Trophoblast cell (in vitro differentiated cells and primary cell): Measurements from ENCODE around the gene TLE4.

ENCODE experiments used
- DNase-seq, 2 donors: peaks; one replicate each; pipeline ENCODE4 v3.0.0-alpha.2; 2016
- H2AFZ ChIP-seq: 2 replicates; pipeline ENCODE4 v1.6.1; 2013; ENCODE audit warnings: low read length, moderate library complexity, mild to moderate bottlenecking; ENCODE audit not compliant: insufficient read depth, poor library complexity
- H2AK5ac ChIP-seq: 2 replicates; pipeline ENCODE4 v1.6.1; 2013; ENCODE audit warnings: mild to moderate bottlenecking, low read length
- H2BK120ac ChIP-seq: 2 replicates; pipeline ENCODE4 v1.6.1; 2013; ENCODE audit warnings: low read length, mild to moderate bottlenecking, moderate library complexity; ENCODE audit not compliant: insufficient read depth, poor library complexity
- H2BK12ac ChIP-seq: 2 replicates; pipeline ENCODE4 v1.6.1; 2013; ENCODE audit warnings: mild to moderate bottlenecking, low read length, moderate library complexity
- H2BK5ac ChIP-seq: 2 replicates; pipeline ENCODE4 v1.6.1; 2013; ENCODE audit warnings: low read length, low read depth, moderate library complexity, mild to moderate bottlenecking; ENCODE audit not compliant: poor library complexity
- H3K14ac ChIP-seq: 2 replicates; pipeline ENCODE4 v1.6.1; 2013; ENCODE audit warnings: mild to moderate bottlenecking, low read length
- H3K18ac ChIP-seq: 2 replicates; pipeline ENCODE4 v1.6.1; 2013; ENCODE audit warnings: mild to moderate bottlenecking, low read length
- H3K23ac ChIP-seq: 2 replicates; pipeline ENCODE4 v1.6.1; 2013; ENCODE audit warnings: low read length
- H3K27ac ChIP-seq: 2 replicates; pipeline ENCODE4 v1.5.1; 2013; ENCODE audit warnings: low read depth, mild to moderate bottlenecking, inconsistent platforms, low read length, moderate library complexity
- H3K27me3 ChIP-seq: 2 replicates; pipeline ENCODE4 v1.6.1; 2013; ENCODE audit warnings: inconsistent platforms, mild to moderate bottlenecking, low read length, moderate library complexity; ENCODE audit not compliant: insufficient read depth
- H3K36me3 ChIP-seq, 2 experiments: 1 replicate in 1 of 2; 2 replicates in 1 of 2; pipeline ENCODE4 v1.6.1; 2013; ENCODE audit warnings: low read length in 2 of 2, mild to moderate bottlenecking in 2 of 2, moderate library complexity in 1 of 2; ENCODE audit not compliant: insufficient read depth in 2 of 2, control insufficient read depth in 1 of 2
- H3K4ac ChIP-seq: 2 replicates; pipeline ENCODE4 v1.6.1; 2013; ENCODE audit warnings: low read depth, mild to moderate bottlenecking, low read length, moderate library complexity
- H3K4me1 ChIP-seq, 2 experiments: 1 replicate in 1 of 2; 2 replicates in 1 of 2; pipeline ENCODE4 v1.6.1; 2013; ENCODE audit warnings: low read length in 2 of 2, mild to moderate bottlenecking in 2 of 2, moderate library complexity in 1 of 2; ENCODE audit not compliant: insufficient read depth in 2 of 2, control insufficient read depth in 1 of 2
- H3K4me2 ChIP-seq: 2 replicates; pipeline ENCODE4 v1.6.1; 2013; ENCODE audit warnings: inconsistent platforms, mild to moderate bottlenecking, low read length, moderate library complexity
- H3K4me3 ChIP-seq: 2 replicates; pipeline ENCODE4 v1.5.1; 2013; ENCODE audit warnings: mild to moderate bottlenecking, low read depth, low read length, inconsistent platforms
- H3K79me1 ChIP-seq: one replicate; pipeline ENCODE4 v1.6.1; 2013; ENCODE audit warnings: low read length
- H3K79me2 ChIP-seq: 2 replicates; pipeline ENCODE4 v1.6.1; 2013; ENCODE audit warnings: low read length, mild to moderate bottlenecking; ENCODE audit not compliant: control insufficient read depth, insufficient read depth, poor library complexity
- H3K9ac ChIP-seq: 2 replicates; pipeline ENCODE4 v1.6.1; 2013; ENCODE audit warnings: mild to moderate bottlenecking, low read length
- H3K9me3 ChIP-seq: 2 replicates; pipeline ENCODE4 v1.6.1; 2013; ENCODE audit warnings: low read depth, mild to moderate bottlenecking, control low read depth, inconsistent platforms, low read length; ENCODE audit not compliant: insufficient read depth
- H4K12ac ChIP-seq: 2 replicates; pipeline ENCODE4 v1.6.1; 2013; ENCODE audit warnings: low read depth, mild to moderate bottlenecking, low read length, moderate library complexity
- H4K8ac ChIP-seq: 2 replicates; pipeline ENCODE4 v1.6.1; 2013; ENCODE audit warnings: low read depth, mild to moderate bottlenecking, low read length, moderate library complexity
- H4K91ac ChIP-seq: one replicate; pipeline ENCODE4 v1.6.1; 2013; ENCODE audit warnings: low read depth, mild to moderate bottlenecking, low read length, moderate library complexity
- WGBS: extraction: QIAGEN DNeasy Blood & Tissue Kit; methylation state at CpG from one replicate; pipeline ENCODE4 v1.1.7; 2013; ENCODE audit warnings: missing lambda C conversion rate; ENCODE audit not compliant: insufficient read length, insufficient coverage; ENCODE audit errors: extremely low coverage; 5-methylcytosine and 5-hydroxymethylcytosine counted together

TLE4 gene

DNA sequence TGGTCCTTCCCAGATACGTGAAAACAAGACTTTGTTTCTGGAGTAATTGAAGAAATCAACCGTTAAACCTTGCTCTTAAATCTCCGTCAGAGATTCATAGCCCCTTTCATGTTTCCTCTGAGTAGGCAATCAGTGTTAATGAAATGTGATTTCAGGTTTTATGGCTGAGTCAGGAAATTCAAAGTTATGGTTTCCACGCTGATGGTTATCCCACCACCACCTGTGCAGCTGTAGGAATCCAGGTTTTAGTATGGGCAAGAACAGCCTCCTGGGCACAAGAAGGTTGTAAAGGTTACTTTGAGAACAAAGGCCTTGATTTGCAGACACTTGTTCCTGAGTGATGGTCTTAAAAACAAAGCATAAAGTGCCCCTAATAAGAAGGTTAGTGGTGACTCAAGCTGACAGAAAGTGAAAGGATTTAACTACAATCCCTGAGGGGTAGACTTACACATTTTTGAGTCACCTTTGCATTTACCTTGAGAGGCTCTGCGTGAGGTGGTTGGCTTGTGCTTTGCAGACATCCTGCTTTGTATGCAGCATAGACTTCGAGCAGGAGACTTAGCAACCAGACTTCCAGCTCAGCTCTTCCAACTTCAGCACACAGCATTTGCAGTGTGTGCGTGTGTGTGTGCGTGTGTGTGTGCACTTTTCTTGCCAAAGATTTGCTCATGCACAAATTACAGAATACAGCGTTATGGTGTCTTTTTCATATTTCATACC is 159.6 kb downstream of the TLE4 start:
- Histone ChIP-seq H3K14ac (no peak overlapping the region), H3K79me2 (peaks cover 2% of the 10 kb centered on the region), H3K4ac (no peak overlapping the region), H3K79me1 (no peaks in the 10 kb centered on the region), H2BK5ac (no peak overlapping the region), H4K8ac (no peak overlapping the region), H3K9ac (no peak overlapping the region), H2BK12ac (no peak overlapping the region), H4K91ac (no peak overlapping the region), H3K23ac (no peak overlapping the region), H2AFZ (no peak overlapping the region), H3K9me3 (no peaks in the 10 kb centered on the region), H3K36me3 (peaks cover 10 to 17% of the 10 kb centered on the region in 2 experiments), H3K4me2 (no peak overlapping the region), H3K27ac (no peak overlapping the region), H3K4me1 (peaks cover 3 to 6% of the 10 kb centered on the region in 2 experiments), H3K4me3 (no peak overlapping the region), H2AK5ac (no peak overlapping the region), H3K27me3 (no peaks in the 10 kb centered on the region), H4K12ac (no peak overlapping the region), H3K18ac (no peak overlapping the region), H2BK120ac (no peak overlapping the region)
- DNase-seq: no peak
- no CpG with 5 or more reads among the region's 9 CpGs for WGBS

DNA sequence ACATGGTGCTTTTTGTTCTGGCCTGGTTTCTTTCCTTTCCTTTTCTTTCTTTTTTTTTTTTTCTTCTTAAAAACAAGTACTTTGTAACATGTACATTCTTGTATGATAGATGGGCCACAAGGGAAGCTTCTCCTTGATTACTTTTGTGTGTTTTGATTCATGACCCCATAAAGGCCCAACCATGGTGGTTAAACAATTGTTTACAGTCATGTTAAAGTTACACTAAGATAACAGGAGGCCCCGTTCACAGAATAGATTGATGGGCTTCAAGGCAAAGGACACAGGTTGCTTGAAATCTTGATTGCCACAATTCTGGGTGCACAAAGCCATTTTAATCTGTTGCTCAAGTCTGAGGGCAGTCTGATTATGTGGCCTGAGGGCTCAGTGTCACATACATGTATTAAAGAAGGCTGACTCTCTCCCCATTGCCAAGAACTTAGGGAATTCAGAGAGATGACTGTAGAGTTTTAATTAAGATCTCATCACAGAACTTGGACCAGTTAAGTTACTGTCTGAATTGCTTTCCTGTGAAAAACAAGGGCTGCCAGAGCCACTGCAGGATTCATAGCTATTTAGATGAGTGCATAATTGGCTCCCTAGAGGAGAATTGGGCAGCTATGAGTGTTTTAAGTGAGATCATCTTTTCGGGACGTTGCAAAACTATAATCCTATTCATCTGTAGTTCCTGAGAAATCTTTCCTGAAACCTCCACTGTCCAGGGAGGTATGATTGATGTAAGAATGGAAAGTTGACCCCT is 163.4 kb downstream of the TLE4 start:
- Histone ChIP-seq H4K91ac (no peak overlapping the region), H3K4me3 (no peak overlapping the region), H3K27me3 (no peaks in the 10 kb centered on the region), H2BK120ac (no peak overlapping the region), H3K9me3 (peaks cover 1% of the 10 kb centered on the region), H3K27ac (no peak overlapping the region), H3K79me1 (no peaks in the 10 kb centered on the region), H2BK5ac (no peak overlapping the region), H3K4me1 (peaks cover 3 to 6% of the 10 kb centered on the region in 2 experiments), H4K12ac (no peak overlapping the region), H3K18ac (no peak overlapping the region), H3K79me2 (peaks cover 2% of the 10 kb centered on the region), H2BK12ac (no peak overlapping the region), H3K4ac (no peak overlapping the region), H3K36me3 (peaks cover 5 to 9% of the 10 kb centered on the region in 2 experiments), H3K9ac (no peak overlapping the region), H3K4me2 (no peak overlapping the region), H2AK5ac (no peak overlapping the region), H3K14ac (no peak overlapping the region), H4K8ac (no peak overlapping the region), H3K23ac (no peak overlapping the region), H2AFZ (no peak overlapping the region)
- DNase-seq: peak; percentile 37 to 69
- WGBS: no CpG with 5 or more reads among the region's 3 CpGs

GRCh38 chr9:79736051-79736450 is 164.3 kb downstream of the TLE4 start:
- H2BK120ac ChIP-seq: no peak overlapping the region

DNA sequence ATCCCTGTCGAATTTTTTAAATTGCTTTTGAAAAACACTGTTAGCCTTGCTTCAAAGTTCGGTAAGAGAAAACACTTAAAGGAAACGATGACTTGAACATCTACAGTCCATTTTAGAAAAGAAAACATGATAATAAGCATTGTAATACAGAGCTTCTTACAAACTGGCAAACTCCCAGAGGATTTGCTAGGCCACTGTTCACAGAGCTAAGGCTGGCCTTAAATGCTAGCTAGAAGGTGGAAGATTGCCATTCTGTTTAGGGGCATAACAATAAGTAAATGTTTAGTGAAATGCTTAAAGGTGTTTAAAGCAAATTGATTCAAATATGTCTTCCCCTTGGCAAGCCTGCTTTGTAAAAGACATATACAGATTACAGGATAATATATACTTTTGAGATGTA is 169.6 kb downstream of the TLE4 start:
- no peak overlapping the region for H4K12ac ChIP-seq
- H2BK12ac ChIP-seq: no peak overlapping the region
- no peak overlapping the region for H4K8ac ChIP-seq
- WGBS: no CpG with 5 or more reads among the region's 3 CpGs
- no peak overlapping the region for H2AFZ ChIP-seq
- peaks cover 0 to 2% of the 10 kb centered on the region in 2 experiments for H3K4me1 ChIP-seq
- no peak overlapping the region for H2BK5ac ChIP-seq
- no peak overlapping the region for H3K27ac ChIP-seq
- H3K18ac ChIP-seq: no peak overlapping the region
- H3K79me2 ChIP-seq: no peaks in the 10 kb centered on the region
- no peak overlapping the region for H3K9ac ChIP-seq
- H2AK5ac ChIP-seq: no peak overlapping the region
- H3K4me2 ChIP-seq: no peak overlapping the region
- H3K14ac ChIP-seq: no peak overlapping the region
- no peak overlapping the region for H2BK120ac ChIP-seq
- no peaks in the 10 kb centered on the region for H3K79me1 ChIP-seq
- no peak overlapping the region for H3K4ac ChIP-seq
- H3K27me3 ChIP-seq: no peaks in the 10 kb centered on the region
- H3K23ac ChIP-seq: no peak overlapping the region
- no peak overlapping the region for H4K91ac ChIP-seq
- peaks cover 1% of the 10 kb centered on the region for H3K9me3 ChIP-seq
- H3K36me3 ChIP-seq: peaks cover 0 to 2% of the 10 kb centered on the region in 2 experiments
- H3K4me3 ChIP-seq: no peak overlapping the region
- DNase-seq: no peak

More at GRCh38 chr9:79736051-79736450, 164.3 kb downstream of the TLE4 start:
- peaks cover 0 to 5% of the 10 kb centered on the region in 2 experiments for H3K36me3 ChIP-seq
- no peak overlapping the region for H3K9ac ChIP-seq
- H4K8ac ChIP-seq: no peak overlapping the region
- H3K79me1 ChIP-seq: no peaks in the 10 kb centered on the region
- H3K14ac ChIP-seq: no peak overlapping the region
- no peak overlapping the region for H3K4me2 ChIP-seq
- no peaks in the 10 kb centered on the region for H3K27me3 ChIP-seq
- no peak overlapping the region for H2BK12ac ChIP-seq
- peaks cover 0 to 3% of the 10 kb centered on the region in 2 experiments for H3K4me1 ChIP-seq
- no peak overlapping the region for H3K23ac ChIP-seq
- H3K27ac ChIP-seq: no peak overlapping the region
- no peak overlapping the region for H3K4me3 ChIP-seq
- no peak overlapping the region for H3K4ac ChIP-seq
- no peak overlapping the region for H3K18ac ChIP-seq
- H3K9me3 ChIP-seq: peaks cover 1% of the 10 kb centered on the region
- no peak overlapping the region for H4K91ac ChIP-seq
- H2AFZ ChIP-seq: no peak overlapping the region
- H2AK5ac ChIP-seq: no peak overlapping the region
- H3K79me2 ChIP-seq: no peaks in the 10 kb centered on the region
- DNase-seq: peak; percentile 75 to 86
- no peak overlapping the region for H2BK5ac ChIP-seq
- no peak overlapping the region for H4K12ac ChIP-seq
- no CpG with 5 or more reads among the region's 5 CpGs for WGBS
